HG03521 (cell line): ENCODE measurements around the gene NDRG2.
"Not testable (repeated sequence)": the region's sequence is repeated elsewhere in the genome, so short reads cannot be mapped to it uniquely, and the experiment has no call there.

Experiments used
- ATAC-seq: cut with Tn5 transposase; IDR thresholded peaks from one replicate; pipeline ENCODE4 v1.9.1; 2021; ENCODE audit warnings: mild to moderate bottlenecking, moderate library complexity; ENCODE audit not compliant: unreplicated experiment

Gene NDRG2

GRCh38 chr14:21056520-21057163 lies 31.8 kb upstream of the NDRG2 start:
- no peak for ATAC-seq

DNA sequence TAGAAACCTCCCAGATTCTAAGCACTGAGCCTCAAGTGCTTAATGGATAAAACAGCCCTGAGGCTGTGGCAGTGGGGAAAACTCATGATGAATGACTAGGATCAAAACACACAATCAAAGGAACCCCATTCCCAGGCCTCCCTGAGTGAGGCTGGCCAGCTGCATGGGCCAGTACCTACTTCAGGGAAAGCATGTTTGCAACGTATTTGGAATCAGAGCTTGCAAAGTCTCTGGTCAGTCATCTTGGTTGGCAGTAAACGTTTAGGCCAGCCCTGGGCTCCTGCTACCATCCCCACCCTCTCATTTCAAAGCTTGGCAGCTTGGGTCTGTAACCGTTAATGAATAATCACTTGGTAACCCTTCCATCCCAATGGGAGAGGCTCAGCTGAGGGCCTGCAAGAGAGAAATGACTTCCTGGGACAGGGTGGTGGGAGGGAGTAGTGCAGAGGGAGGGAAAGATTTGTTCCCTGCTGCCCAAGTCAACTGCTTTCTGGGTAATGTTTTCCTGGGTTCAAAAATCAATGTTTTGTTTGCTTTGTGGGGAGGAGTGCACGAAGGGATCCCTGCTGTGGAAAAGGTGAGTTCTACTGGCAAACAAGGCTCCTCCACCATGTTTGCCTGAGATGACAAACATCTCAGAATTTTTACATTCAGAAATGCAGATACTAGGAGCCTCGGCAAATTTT lies 30.7 kb upstream of the NDRG2 start:
- no peak for ATAC-seq

DNA sequence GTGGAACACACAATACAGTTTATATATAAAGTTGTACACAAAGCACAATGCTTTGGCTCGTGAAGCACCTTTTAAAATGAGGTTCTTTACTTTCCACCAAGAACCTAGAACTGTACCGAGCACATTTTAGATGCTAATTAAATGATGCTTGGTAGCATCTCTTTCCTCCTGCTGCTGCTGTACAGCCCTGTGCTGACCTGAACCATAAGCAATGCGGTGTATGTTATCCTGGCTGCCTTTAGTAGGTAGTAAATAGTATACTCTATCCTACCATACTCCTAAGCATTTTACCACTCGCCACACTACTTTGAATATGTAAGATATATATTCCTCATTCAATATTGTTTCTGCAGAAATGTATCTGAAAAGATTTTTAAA lies 29.9 kb upstream of the NDRG2 start:
- no peak for ATAC-seq

GRCh38 chr14:21054123-21054767 lies 29.4 kb upstream of the NDRG2 start:
- ATAC-seq, result no peak

GRCh38 chr14:21053184-21054122 lies 28.6 kb upstream of the NDRG2 start:
- ATAC-seq, result no peak

GRCh38 chr14:21050597-21050996 lies 25.7 kb upstream of the NDRG2 start:
- no peak for ATAC-seq

DNA sequence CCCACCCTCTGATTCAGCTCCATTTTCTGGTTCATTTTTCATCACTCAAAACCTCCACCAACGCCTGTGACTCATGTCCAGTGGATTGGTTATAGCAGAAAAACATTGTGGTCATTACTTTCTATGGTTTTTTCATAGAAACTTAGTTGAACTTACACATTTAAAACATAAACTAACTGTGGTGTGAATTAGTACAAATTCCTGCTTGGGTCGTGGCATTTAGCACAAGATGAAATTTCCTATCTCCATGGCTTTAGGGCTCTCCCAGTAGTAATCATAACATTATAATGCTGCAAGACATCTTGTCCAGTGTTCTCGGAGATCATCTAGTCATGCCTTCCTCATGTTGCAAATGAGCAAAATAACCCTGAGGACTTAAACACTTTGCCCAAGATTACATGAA lies 24.4 kb upstream of the NDRG2 start:
- ATAC-seq, result no peak

DNA sequence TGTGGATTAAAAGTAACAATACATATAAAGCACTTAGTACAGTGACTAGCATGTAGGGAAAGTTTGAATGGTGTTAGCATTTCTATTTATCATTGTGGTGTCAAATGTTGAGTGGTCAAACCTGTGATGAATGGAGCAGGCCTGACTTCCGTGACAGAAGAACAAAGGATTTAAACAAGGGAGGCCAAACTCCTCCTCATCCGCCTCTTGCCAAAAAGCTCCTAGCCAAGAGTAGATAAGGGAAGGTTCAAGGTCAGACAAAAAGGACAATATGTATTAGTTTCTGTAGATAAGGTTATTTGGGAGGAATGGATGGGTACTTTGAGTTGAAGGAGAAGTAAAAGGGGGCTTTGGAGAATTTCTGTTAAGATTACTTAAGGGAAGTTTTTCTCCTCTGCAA lies 23.8 kb upstream of the NDRG2 start:
- ATAC-seq, result no peak

GRCh38 chr14:21047378-21047781 lies 22.5 kb upstream of the NDRG2 start:
- ATAC-seq, result no peak

DNA sequence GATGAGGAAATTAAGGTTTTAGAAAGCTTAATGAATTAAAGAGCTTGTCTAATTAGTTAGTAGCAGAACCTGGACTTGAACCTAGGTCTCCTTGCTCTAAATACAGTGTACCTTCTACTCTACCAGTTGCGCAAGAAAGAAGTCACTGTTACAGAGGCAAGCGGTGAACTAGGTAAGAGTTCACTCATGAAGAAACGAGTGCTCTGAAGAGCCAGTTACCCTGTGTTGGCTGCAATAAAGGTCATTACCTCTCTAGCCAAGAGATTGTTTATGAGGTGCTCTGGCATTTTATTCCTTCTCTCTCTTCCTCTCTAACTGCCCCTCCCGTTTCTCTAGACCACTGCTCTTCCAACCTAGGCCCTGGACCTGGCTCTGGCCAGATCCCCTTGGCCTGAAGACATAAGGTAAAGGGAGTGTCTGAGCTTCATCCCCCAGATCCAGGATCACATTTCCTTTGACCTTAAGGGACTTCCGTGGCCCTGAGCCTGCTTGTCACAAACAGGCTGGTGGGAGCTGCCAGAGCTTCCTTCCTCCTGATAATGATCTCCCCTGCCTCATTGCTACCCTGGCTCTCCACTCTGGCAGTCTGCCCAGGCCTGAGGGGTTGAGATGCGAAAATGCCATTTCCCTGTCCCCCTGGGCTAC lies 19.2 kb upstream of the NDRG2 start:
- no peak for ATAC-seq

DNA sequence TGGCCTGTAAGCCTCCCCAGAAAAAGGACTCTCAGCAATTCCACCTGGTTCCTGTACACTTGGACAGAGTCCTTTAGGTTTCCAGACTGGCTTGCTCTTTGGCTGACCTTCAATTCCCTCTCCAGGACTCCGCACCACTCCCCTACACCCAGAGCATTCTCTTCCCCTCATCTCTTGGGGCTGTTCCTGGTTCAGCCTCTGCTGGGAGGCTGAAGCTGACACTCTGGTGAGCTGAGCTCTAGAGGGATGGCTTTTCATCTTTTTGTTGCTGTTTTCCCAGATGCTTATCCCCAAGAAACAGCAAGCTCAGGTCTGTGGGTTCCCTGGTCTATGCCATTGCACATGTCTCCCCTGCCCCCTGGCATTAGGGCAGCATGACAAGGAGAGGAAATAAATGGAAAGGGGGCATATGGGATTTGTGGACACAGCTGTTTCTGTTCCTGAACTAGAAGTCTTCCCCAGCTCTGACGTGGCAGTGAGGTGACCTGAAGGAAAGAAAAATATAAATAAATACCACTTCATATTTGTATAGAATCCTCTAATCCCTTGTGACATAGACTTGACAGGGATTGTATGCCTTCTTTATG lies 18.6 kb upstream of the NDRG2 start:
- no peak for ATAC-seq

DNA sequence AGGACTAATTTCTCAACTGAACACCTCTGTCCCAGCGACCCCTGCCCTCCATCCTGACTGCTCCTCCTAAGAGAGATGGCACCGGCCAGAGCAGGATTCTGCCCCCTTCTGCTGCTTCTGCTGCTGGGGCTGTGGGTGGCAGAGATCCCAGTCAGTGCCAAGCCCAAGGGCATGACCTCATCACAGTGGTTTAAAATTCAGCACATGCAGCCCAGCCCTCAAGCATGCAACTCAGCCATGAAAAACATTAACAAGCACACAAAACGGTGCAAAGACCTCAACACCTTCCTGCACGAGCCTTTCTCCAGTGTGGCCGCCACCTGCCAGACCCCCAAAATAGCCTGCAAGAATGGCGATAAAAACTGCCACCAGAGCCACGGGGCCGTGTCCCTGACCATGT lies 18.1 kb upstream of the NDRG2 start:
- no peak for ATAC-seq

DNA sequence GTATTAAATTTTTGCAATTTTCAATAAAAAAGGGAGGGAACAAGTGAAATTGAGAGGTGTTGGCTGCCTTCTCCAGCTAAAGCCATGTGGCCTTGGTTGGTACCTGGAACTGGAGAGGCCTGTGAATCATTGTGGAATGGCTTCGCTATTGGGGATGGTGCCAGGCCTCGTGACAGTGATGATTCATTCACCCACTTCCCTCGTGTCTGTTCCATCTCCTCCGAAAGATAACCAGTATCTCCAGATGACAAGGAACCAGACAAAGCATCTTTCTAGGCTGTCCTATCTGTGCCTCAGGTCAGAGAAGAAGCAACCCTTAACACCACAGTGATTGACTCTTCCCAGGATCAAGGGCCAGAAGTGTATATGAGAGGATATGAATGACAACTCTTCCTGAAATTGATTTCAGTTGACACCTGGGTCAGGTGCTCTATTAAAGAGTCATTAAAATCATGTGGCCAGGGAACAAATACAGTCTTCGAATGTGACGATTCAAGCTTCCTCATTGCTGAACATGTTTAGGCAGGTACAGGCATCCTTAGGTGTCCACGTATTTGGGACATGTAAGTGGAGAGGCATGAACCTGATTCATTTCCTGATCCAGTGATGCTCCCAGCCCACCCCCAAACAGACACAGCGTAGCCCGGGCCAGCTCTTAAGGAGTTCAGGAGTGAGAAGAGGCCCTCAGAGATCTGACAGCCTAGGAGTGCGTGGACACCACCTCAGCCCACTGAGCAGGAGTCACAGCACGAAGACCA lies 17.0 kb upstream of the NDRG2 start, which contains the start of gene RNASE7:
RNASE7 (plus strand) TSS at position 687 of the 758 bp plus-strand sequence. CDS start 631 bp downstream, outside the sequence.
- no peak for ATAC-seq

GRCh38 chr14:21040941-21041340 lies 16.1 kb upstream of the NDRG2 start:
- ATAC-seq, result not testable (repeated sequence)

DNA sequence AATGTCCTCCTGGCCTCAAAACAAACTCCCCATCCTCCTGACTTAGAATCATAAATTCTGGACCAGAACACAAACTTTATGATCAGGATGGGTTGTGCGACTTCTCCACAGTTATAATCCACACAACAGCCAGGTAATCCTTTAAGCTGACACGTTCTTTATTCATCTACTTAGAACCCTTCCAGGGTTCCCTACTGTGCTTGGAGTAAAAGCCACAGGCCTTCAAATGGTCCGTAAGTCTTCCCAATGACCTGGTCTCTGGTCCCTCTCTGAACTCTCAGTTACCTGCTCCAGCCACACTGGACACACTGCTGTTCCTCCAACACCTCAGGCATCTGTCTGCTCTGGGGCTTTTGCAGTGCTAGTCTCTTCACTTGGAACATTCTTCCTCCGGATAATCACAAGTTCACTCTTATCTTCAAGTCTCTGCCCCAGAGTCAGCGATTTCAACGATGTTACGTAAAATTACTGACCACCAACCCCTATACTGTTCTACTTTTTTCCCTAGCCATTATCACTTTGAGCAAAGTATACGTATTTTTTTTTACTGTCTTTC lies 15.6 kb upstream of the NDRG2 start:
- ATAC-seq, result no peak

DNA sequence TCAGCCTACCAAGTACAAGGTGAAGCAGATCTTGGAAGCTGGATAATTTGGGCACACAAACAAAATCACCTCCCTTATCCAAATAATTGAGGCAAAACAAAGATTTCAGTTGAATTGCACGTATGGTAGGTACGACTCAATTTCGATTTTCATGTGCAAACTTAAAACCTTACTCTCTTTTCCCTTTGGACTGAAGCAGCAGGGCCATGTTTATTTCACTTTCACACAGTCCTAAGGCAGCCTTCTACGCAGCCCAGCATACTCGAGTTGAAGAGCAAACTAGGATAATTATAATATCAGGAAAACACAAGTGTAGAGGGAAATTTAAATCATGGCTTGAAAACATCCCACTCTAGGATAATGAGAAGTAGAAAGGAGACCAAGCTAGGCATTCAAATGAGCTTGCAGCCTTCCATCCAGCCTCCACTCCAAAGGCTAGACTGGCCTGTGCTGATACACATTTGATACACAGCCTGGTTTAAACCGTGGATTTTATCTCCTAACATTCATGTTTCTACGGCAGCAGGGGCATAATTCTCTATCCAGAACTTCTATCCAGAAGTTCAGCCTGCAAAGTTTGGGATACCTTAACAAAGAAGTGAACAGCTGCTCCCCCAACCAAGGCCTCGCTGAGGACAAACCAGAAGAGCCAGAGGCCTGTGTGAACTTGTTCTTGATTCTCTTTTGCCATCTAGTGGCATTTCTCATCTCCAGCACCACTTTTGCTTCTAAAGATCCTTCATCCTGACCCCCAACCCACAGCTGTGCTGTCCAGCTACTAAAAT lies 14.9 kb upstream of the NDRG2 start:
- no peak for ATAC-seq

- no peak for ATAC-seq
Observed at GRCh38 chr14:21038441-21039422, 13.9 kb upstream of the NDRG2 start.
